IPS-NIHi7 (cell line): ENCODE data around the gene CBARP.
A peak's percentile ranks its signal among the peaks of the same experiment; 100 is the strongest.

Source experiments
- DNase-seq: peaks from one replicate; pipeline ENCODE4 v3.0.0; 2012; ENCODE audit warnings: mixed read lengths; ENCODE audit errors: extremely low spot score

The CBARP gene, protein sequence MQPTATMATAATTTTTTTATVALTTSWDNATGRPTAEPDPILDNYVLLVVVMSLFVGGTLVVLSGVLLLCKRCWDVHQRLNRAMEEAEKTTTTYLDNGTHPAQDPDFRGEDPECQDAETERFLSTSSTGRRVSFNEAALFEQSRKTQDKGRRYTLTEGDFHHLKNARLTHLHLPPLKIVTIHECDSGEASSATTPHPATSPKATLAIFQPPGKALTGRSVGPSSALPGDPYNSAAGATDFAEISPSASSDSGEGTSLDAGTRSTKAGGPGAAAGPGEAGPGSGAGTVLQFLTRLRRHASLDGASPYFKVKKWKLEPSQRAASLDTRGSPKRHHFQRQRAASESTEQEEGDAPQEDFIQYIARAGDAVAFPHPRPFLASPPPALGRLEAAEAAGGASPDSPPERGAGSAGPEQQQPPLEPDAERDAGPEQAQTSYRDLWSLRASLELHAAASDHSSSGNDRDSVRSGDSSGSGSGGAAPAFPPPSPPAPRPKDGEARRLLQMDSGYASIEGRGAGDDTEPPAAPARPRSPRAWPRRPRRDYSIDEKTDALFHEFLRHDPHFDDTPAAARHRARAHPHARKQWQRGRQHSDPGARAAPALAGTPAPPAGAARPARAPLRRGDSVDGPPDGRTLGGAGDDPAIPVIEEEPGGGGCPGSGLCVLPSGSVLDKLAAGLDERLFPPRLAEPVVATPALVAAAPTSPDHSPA

DNA sequence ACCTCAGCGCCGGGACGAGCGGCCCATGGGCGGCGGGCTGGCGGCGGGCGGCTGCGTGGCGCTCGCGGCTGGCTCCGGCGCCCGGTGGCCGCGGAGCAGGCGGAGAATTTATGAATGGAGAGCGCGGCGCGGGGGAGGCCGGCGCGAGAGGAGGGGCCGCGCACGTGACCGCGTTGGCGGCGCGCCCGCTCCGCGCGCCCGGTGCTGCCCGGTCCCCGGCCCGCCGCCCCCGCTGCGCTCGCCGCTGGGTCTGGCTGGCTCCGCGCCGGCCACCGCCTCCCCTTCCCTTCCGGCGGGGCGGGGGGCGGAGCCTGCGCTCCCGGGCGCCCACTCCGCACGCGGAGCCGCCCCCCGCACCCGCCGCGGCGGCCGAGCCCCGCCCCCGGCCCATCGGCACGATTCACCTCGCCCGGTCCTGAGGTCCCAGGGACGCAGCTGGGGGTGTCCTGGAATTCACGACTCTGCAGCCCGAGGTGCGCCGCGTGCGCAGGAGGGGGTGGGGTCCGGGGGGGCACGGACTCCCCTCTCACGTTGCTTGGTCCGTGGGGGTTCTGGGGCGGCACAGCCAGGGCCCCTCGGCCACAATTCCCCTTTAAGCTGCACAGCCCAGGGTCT, at the start of gene CBARP:
TSS of gene CBARP (minus strand) at position 252 of the 615 bp plus-strand sequence. CDS start 1,905 bp downstream, outside the sequence.
- DNase-seq: peak; percentile 71

DNA sequence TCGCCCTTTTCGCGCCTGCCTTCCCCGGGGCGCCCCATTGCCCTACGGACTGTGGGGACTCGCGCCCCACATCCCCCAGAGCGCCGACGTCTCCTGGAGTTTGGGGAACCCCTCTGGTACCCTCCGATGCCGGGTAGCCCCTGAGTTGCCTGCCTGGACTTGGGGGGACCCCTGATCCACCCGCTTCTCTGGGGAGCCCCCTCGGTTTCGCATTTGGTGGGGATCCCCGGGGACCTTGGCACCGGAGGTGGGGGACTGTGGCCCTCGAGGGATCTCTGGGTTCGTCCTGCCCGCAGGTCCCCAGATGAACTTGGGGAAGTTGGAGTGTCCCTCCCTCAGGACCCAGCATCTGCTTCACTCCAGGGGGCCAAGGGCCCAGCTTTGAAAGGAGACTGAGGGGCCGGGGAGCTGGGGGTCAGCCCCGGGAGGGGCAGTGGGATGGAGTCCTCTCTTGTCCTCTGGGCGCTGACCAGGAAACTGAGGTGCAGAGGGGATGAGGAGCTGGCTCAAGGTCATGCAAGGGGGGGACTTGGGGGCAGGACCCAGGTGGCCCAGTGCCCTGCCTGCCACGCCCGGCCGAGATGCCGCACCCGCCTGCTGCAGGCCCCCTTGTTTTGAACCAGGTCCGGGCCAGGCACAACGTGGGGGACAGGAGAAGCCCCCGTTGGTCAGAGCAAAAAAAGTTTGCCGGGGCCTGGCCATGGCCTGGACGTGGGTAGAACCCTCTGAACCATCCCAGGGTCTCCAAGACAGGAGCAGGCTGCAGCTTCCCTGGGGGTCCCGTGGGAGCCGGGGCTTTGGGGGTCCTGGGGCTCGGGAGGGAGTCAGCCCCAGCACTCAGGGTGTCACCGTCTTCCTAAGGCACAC, 48.9 kb upstream of the CBARP start:
- no peak for DNase-seq

- peak; percentile 53 for DNase-seq
These were observed 48.0 kb upstream of the CBARP start, which contains the start of gene EFNA2 for GRCh38 chr19:1285737-1286360. TSS of gene EFNA2 (plus strand) at chr19:1285873. CDS start at chr19:1286169, 296 bp downstream.

DNA sequence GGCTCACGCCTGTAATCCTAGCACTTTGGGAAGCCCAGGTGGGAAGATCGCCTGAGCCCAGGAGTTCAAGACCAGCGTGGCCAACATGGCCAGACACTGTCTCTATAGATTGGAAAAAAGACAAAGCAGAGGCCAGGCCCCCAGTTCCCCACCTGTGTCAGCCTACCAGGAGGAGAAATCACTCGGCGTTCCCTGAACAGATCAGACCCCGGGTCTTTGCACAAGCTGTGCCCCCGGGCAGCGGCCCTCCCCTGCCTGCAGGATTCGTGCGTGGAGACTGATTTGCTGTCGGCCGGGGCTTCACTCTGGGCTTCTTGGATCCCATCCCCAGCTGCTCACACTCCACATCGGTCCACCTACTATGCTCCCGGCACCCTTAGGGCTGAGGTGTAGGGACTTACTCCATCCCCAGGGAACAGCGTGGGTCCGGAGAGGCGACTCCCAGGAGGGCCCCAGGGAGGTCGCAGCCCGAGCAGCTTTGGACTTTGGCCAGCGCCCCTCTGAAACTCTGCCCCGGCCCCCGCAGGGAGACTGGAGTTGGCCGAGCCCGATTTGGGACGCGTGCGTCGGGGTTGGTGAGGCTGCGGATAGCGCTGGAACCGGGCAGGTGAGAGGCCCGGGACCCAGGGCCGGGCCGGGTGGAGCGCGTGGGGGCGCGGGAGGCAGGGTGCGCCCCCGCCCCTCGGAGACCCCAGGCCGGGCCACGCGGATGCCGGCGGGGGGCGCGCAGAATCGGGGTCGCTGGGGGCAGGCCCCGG, 47.4 kb upstream of the CBARP start:
- no peak for DNase-seq

DNA sequence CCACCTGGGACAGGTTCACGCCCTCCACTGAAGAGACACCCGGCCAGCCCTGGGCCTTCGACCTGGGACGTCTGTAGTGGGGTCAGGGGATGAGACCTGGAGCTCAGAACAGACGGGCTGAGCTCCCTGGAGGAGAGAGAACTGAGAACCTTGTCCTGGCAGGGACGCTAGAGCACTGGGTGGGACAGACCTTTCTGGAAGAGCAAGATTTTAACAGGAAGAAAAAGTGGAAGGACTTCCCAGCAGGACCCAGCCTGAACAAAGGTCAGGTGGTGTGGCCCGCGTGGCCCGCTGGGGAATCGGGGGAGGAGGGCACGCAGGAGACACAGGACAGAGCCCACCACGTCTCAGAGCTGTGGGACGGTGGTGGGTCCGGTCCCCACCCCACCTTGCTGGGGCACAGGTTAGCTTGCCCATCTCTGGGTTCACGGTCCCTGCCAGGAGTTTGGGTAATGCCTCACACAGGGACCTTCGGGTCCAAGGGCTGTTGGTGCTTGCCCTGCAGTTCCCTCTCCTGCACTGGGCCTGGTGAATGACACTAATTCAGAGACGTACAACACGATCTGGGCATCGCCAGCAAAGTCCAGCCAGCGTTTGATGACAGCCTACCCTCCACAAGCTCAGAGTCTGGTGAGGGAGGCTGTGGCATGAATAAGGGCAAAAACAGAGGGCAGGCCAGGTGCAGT, 46.6 kb upstream of the CBARP start:
- no peak for DNase-seq

GRCh38 chr19:1283917-1284292, 46.1 kb upstream of the CBARP start:
- no peak for DNase-seq

DNA sequence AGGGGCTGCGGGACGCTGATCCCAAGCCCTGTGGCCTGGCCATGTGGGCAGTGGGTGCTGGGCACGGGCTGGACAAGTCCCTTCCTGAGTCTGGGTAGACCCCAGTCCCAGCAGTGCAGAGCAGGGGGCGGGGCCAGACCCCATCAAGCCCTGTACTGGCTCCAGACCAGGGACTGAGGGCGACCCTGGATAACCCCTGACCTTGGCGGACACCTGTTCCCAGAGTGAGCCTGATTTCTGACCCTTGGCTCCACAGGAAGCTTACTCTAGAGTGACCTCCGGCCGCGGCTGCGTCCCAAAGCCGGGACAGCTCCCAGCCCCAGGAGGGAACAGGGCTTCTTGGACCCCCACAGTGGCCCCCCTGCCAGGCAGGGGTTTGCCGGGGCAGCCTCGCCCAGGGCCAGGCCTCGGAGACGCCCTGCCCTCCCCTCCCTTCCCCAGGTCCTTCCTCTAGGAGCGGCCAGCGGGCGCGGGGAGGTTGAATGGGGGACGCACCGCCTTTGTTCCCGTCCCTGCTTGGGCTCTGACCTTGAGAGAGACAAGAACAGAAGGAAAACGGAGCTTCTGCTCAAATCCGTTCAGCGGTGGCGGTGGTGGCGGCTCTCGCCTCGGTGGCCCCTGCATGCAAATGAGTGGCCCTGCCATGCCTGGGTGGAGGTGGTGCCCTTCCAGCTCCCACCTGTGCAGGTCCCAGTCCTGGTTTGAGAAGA, 45.6 kb upstream of the CBARP start:
- no peak for DNase-seq

GRCh38 chr19:1282588-1283206, 44.9 kb upstream of the CBARP start:
- no peak for DNase-seq

- no peak for DNase-seq
These were observed 43.9 kb upstream of the CBARP start for GRCh38 chr19:1281569-1282287.

- no peak for DNase-seq
These were observed 43.1 kb upstream of the CBARP start for GRCh38 chr19:1280636-1281568.

DNA sequence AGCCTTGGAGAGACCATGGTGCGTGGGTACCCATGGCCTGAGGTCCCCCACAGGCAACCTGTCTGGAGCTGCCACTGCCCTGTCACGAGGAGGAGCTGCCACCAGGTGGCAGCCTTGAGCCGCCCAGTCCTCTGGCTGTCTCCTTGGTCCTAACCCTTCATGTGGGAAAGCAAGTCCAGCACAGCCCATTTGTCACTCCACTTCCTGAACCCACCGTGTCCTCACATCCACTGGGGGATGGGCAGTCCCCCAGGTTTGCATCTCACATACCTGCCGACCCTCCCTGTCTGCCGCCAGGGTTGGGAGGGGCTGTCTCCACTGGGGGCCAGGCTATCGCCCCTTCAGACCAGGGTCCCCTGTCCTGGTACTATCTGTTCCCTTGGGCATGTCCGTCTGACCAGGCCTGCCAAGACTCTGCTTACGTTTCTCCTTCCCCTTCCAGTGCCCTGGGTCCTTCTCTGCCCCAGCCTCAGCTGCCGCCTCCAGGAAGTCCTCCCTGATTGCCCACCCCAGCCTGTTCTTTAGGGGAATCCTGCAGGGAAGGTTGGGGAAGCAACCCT, 42.1 kb upstream of the CBARP start:
- DNase-seq: peak; percentile 86

DNA sequence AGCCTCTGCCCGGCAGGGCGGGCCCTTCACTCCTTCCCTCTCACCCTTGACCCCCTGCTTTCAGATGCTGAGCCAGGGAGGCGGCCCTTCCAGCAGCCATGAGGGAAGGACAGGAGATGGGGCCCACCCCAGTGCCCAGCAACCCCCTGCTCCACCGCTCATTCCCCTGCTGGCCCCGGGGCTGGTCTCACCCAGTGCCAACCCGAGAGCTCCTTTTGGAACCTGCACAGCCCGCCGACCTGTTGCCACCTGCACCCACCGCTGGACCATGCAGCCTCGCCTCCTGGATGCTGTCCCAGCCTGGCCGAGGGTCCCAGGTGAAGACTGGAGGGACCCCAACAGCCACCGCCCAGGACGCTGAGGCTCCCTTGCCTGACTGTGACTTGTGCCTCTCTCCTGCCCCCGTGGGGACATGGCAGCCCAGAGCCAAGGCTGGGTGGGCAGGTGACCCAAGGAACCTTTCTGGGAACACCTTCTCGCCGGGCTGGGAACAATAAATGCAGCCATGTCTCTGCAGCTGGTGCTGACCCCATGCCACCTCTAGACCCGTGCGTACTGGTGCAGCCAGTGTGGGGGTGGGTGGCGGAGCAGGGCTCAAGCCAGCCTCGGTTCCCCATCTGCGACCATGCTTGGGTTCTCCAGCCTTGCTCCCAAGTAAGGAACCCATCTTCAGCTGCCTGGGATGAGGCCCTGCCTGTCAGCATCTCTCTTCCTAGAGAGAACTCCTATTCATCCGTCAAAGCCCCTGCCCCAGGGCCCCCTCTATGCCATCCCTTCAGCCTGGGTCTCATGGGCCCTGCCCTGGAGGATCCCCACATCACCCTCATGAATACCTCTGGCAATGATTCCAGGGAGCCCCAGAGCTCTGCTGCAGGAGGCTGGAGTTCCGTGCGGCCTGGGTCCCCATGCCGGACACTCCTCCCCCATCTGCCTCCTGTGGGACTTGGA, 41.2 kb upstream of the CBARP start:
- DNase-seq: no peak

GRCh38 chr19:1278074-1278473, 40.3 kb upstream of the CBARP start:
- no peak for DNase-seq

- DNase-seq: no peak
These were observed 39.3 kb upstream of the CBARP start for GRCh38 chr19:1277061-1277460.

DNA sequence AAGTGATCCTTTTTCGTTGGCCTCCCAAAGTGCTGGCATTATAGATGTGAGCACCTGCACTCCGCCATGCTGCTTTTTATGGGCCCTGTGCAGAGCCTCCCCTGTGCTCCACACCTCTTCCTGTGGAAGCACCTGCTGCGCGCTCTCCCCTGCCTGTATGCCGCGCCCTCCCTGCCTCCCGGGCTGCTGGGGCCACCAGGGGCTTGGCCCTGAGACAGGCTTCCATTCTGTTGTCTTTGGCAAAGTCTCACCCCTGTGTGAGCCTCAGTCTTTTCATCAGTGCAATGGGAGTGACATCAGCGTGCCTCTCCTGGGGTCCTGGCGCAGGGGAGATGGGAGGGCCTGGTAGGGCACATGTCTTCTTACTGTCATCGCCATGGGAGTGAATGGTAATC, 38.8 kb upstream of the CBARP start:
- no peak for DNase-seq
